HG03469 (cell line): ENCODE measurements around the gene TWF2.
A peak's percentile ranks its signal among the peaks of the same experiment; 100 is the strongest.

ENCODE experiments used
- ATAC-seq: cut with Tn5 transposase; IDR thresholded peaks from one replicate; pipeline ENCODE4 v1.9.1; 2021; ENCODE audit warnings: mild to moderate bottlenecking, moderate library complexity, moderate number of reproducible peaks; ENCODE audit not compliant: unreplicated experiment

Gene TWF2

DNA sequence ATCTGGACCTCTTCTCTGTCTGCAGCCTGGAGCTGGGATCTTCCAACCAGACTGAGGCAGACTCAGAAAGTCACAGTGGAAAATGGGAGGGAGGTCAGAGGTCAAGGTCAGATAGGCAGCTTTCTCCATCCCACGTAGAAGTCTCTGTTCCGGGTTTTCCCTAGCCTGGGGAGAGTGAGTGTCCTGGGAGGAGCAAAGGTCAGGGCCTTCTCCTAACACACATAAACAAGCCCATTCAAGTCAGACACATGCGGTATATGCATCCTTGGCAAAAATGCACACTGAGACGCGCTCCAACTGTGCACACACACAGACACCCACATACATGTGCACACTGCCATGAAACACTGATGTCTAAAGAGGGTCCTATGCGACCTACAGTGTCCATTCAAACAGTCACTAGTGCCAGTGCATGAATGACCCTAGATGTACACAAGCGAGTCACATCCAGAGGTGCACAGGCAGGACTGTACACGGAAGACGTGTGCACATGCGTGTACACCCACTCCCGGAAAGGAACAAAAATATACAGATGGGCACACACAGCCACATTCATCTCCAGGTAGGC is 681 bp downstream of the TWF2 start:
- ATAC-seq, result no peak

DNA sequence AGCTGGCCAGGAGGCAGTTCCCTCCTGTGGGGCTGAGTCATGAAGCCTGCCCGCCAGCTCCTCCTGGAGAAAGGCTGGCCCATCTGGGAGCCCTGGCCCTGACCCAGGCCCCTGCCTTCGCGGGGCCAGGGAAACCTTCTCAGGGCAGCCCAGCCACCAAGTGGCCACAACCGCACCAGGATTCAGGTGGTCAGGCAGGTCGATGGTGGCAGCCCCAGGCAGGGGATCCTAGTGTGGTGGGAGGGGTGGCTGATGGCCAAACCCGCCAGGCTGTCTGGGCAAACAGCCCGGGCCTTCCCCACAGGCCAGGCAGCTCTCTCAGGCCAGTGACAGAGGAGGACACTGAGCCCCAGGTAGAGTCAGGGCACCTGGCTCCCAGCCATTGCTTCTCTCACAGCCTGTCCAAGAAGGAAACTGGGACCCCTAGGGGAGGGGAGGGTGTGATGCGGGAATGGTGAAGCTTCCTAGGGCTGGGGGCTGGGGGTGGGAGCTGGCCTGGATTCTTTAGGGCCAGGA is 1.2 kb downstream of the TWF2 start:
- no peak for ATAC-seq

DNA sequence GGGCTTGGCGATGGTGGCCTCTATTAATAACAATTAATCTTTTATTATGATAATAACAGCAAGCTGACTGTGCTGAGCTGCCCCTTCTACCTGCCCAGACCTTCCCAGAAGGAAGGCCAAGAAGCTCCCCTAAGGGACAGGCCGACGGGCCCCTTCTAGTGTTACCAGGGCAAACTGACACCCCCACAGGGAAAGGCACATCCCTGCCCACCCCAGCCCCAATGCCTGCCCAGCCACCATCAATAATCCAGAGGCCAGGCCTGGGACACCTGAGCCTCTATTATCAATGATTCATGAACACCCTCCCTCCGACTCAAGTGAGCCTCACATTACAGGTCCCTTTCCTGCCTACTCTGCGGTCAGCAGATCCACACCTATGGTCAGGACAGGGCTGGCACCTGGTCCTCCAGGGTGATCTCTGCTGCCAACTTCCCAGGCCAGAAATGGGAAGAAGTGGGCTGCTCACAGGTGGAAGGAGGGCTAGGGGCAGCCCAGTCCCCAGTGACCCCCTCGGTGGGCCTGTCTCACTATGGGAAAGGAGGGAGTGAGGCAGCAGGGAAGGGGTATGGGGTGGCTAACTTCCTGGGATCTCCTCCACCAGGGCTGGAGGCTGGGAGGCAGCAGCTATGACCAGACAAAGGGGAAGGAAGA is 1.8 kb downstream of the TWF2 start:
- no peak for ATAC-seq

DNA sequence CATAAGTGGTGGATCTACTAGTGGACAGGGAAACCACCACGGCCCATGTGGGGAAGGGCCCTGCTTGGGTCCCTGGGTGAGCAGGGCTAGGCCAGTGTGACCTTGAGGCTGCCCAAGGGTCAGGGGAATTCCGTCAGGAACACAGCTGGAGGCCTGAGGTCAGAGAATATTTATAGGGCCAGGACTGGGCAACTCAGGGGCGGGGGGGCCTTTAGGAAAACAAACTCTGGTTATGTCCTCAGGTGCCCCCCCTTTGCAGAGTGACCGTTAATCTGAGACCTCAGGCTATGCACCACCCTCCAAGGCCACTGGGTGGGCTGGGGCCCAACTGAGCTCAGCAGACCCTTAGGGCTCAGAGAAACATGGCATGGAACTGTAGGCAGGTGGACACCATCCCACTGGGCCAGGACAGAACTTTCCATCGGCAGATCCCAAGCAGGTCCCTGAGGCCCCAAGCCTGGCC is 2.5 kb downstream of the TWF2 start:
- no peak for ATAC-seq

DNA sequence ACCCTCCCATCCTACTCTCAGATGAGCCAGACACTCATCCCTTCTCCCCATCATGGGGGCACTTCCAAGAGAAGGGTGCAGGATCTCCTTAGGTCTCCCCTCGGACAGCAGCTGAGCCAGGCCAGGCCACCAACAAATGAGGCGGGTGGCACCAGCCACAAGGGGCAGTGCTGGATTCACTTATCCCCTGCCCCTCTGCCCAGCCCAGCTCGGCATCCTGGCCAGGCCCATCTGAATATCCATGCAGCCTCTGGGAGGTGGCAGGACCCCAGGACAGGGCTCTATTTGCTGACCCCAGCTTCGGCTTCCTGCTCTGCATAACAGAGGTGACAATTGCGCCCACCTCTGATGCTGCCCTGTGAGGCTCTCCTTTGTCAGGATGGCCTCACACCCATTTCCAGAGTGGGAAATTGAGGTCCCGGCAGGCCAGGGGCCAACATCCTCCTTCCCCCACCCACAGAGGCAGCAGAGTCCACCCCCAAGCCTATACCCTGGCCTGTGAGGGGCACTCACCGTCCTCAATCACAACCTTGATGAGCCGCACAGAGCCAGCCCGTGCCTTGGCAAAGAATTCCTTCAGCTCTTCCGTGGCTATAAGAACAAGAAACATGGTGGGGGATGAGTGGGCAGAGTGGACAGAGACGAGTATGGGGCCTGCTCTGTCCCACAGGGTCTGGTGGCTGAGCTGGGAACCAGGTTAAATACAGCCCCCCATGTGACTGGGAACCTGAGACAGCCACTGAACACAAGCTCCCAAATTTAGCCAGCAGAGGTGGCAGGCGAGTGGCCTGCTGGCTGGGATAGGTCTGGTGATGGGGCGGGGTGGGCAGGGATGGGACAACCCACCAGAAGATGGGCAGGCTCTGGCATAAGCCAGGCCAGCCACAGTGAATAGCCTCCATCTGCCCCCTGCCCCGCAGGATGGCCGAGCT is 4.2 kb downstream of the TWF2 start:
- ATAC-seq, result no peak

DNA sequence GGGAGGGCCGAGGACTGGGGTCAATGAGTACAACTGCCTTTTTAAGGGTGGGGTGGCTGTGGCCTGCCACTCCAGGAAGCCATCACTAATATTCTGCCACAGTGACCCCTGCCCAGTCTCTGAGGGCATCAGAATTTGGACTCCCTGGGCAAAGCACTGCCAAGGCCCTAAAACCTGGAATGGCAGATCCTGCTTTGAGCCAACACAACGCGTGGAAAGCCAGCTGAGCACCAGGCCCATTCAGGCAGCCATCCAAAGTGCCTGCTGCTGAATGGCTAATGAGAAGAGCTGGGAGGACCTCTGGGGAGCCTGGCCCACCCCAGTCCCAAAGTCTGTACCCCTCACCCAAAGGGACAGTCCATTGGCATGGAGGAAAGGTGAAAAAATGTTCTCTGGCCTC is 5.0 kb downstream of the TWF2 start:
- ATAC-seq, result no peak

DNA sequence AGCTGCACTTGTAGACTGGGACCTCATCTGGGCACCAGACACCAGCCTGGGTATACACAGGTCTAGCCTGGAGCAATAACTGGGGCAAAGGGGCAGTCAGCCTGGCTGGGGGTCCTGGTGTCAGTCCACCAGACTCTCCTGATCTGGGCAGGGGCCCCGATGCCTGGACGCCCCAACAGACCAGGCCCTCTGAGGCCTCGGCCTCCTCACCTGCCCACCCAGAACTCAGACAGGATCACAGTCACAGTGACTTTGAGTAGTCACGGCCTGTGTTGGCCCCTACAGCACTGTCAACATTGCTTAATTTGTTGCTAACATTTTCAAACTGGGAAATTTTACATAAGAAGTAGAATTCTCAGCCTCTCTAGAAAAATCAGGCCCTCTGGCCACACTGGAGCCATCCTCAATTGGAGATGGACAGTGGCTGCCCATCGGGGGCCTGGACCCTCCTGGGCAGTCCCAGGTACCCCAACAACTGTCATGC is 5.8 kb downstream of the TWF2 start:
- no peak for ATAC-seq

DNA sequence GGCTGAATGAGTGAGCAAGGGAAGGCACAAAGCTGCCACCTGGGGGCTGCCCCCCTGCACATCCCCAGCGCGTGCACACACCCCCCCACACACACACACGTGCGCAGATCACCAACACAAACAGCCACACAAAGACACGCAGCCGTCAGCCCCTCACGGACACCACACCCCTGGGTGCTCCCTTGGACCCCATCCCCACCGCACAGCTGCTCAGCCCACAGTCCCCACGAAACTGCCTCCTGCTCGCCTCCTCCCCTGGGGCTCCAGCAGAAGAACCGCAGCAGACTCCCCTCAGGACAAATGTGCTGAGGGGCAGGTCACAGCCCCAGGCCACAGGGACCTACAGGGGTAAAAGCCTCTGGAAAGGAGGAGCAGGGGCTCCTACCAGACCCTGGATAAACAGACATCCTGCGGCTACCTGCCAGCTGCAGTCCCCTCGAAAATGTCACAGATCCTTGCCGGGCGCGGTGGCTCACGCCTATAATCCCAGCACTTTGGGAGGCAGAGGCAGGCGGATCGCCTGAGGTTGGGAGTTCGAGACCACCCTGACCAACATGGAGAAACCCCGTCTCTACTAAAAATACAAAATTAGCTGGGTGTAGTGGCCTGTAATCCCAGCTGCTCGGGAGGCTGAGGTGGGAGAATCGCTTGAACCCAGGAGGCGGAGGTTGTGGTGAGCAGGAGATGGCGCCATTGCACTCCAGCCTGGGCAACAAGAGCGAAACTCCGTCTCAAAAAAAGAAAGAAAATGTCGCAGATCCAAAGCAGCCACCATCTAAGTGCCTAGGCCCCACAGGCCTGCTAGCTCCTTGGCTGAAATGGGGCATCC is 6.5 kb downstream of the TWF2 start:
- ATAC-seq, result no peak

DNA sequence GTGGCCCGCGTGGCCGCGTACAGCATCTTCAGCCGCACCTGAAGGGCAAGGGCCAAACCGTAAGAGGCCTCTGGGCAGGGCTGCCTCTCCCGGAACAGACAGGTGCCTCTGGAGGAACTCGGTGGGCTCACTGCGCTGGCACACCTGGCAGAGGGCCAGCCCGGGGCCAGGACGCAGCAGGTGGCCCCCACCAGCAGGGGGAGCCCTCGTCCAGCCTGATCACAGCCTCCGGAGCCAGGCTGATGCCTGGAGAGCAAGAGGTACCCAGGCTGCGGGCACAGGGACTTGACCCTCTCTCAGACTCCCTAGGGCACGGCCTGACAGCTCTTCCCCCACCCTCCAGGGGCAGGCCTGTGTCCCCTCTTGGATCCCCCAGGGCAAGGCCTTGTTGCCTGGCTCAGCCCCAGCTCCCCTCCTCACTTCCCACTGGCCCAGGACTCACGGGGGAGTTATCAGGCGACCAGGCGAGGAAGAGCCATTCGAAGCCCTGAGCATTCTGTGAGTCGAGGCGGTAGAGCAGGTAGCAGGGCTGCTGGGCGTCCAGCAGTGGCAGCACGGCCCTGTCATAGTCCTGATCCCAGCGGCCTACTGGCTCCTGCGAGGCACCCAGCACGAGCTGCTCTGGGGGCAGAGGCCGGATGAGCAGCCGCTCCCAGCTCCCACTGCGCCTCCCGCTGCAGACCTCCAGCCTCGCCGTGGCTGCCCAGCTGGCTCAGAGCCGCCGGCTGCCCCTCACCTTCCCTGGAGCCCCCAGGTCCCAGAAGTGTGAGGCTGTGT is 7.3 kb downstream of the TWF2 start:
- no peak for ATAC-seq

DNA sequence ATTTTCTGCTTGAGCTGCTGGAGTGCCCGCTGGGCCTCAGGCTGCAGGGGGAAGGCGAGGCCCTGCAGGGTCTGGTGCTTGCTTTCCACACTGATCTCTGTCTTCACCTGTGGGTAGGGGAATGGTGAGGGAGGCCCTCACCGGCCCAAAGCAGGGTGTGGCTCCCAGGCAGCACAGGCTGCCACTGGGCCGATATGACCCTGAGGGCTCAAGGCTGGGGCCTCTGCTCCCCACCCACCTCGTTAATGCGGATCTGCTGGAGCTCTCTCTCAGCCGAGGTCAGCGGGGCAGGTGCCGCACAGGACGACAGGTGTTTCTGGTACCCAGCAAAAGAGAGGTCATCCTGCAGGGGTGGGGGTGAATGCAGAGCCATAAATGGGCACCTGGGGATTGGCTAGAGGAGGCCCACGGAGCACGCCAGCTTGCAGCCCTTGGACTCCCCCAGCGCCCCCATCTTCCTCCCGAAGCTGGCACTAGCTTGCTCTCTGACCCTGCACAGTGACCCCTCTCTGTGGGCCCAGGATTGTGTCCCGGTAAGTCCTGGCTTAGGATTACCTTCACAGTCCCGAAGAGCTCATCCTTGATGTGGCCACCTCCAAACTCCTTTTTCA is 8.0 kb downstream of the TWF2 start:
- no peak for ATAC-seq

DNA sequence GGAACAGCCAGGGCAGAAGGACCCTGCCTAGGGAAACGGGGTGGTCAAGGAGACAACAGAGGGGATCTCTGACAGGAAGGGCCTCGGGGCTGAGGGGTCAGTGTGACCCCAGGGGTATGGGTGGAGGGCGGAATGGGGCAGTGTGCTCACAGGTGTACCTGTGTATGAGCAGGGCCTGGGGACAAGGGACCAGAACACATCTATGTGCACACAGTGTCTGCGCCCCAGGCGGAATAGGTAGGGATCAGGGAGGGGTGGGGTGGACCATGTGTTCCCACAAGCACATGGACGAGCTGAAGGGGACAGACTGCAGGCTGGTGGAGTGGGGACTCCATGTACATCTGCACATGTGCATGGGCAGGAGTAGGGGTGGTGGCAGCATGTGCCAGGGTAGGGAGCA is 8.5 kb downstream of the TWF2 start:
- ATAC-seq, result no peak

DNA sequence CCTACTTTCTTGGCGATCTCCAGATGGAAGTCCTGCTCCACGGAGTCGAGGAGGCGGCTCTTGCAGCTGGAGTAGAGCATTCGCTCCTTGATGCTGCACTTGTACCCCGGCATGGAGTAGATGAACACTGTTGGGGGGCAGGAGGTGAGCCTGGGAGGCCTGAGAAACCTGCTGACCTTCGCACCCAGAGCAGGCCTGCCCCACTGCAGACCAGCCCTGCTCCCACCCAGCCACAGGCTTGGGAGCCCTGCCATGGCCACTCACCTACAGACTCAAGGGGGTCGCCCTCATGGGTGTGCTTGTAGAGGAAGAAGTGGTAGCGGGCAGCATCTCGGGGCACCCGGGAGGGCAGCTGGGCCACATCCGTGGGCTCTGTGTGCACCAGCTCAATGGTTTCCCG is 9.3 kb downstream of the TWF2 start:
- no peak for ATAC-seq

DNA sequence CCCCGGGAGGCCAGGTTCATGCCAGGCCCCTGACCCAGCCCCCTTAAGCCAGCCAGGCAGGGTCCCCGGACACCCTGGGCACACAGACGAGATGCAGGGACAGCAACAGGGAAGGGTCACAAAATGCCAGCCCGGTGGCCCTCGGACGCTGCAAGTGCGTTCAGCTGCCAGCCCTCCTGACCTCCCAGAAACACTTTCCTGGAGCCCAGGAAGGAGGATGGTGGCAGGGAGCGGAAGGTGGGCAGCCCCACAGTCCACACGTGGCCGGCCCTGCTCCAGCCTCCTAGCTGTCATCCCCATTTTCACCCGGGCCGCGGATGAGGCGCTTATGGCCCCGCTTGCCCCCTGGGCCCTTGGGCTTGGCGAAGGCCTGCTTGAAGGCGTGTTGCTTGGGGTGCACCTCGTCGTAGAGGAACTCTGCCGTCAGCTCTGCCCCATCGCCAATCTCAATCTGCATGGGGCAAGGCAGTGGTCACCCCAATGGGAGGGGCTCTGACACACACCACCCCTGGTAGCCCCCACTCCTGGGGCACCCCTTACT is 10.1 kb downstream of the TWF2 start:
- no peak for ATAC-seq

DNA sequence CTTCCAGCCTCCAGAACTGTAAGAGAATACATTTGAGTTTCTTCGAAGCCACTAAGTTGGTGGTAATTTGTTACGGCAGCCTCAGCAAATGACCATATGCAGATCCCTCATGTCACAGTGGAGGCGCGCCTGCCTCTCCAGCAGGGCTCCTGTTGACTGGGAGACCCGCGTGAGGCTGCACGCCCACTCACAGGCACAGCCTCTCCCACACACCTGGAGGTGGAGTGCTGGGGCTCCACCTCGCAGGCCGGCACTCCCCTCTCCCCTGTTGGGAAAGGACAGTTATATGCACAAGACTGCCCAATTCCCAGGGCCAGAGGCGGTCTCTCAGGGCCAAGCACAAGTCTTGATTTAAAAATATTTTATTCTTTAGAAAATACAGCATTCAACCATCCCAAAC is 10.7 kb downstream of the TWF2 start:
- ATAC-seq, result no peak

DNA sequence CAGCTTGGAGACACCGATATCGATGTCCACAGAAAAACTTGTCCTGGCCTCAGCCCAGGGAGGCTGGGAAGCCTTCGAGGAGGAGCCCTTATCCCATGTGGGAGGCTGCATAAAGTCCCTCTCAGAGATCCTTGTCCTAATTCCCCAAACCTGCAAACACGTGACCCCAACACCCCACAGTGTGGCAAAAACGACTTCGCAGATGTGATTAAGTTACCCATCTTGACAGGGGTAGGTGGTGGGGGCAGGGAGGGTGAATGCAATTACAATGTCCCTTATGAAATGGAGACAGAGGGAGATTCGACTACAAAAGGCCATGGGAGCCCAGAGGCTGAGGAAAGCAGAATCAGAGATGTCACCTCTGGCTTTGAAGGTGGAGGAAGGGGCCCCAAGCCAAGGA is 11.2 kb downstream of the TWF2 start:
- no peak for ATAC-seq

DNA sequence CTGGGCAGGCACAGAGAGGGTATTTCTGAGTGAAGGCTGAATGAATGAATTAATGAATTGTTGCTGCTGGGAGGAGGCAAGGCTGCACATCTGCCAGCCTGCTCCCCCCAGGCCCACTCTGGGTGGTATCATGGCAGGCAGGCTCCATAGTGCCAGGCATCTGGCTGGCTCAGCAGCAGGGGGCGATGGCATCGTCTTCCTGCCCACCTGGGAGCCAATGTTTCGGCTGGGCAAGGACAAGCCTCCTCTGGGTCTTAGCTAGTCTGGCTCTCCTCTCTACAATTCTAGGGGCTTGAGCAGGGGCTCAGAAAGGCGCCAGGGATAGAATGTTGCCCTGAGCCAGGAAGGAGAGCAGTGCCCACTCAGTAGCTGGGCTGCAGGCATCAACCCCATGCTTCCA is 11.8 kb downstream of the TWF2 start:
- no peak for ATAC-seq

DNA sequence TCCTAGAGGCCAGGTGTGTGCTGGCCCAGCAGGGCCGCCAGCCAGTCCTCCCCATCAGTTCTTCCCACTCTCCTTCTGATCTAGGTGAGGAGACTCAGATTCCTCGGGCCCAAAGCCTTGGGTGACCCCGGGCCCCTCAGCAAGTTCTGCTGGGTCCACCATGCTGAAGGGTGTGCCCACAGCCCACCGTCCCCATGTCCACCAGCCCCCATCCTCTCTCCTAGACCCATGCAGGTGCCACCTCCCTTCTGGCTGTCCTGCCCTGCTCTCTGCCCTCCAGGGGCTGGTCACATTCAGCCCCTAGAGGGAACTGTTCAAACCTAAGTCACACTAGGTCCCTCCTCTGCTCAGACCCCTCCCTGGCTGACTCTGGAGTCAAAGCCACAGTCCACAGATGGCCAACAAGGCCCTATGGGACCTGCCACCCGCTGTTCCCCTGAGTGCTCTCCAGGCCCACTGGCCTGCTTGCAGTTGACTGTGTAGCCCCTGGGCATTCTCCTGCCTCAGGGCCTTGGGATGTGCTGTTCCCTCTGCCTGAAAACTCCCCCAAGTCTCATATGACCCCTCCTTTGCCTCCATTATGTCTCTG is 12.6 kb downstream of the TWF2 start:
- no peak for ATAC-seq

DNA sequence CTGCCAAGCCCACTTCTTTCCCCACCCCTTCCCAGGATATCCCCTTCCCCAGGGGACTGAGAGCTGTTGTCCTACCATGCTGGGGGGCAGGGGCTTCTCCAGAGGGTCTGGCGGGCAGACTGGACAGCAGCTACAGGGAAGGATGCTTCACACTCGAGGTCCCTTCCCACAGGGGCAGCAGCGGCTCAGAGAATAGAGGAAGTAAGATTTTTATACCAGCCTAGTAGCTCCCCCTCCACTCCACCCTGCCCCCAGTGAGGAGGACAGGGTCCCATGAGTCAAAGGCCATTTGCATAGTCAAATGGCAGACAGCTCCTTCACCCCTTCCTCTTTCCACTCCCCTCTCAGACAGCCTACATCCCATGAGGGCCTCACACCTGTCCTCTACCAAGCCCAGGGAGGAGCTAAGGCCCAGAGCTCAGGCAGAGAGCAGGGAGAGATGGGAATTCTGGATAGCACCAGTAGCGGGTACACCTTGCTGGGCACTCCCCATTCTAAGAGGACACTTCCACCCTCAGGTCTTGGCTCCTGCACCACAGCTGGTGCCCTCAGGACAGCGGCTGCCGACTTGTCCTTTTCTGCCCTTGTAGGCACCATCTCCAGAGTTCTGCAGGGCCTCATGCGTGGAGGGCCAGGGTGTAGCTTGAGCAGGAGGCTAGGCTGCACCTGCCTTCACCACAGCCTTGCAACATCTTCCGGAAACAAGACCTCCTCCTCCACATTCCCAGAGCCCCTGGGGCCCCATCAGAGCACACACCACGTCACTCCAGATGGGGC is 13.3 kb downstream of the TWF2 start, which contains the start of gene TLR9:
TSS of gene TLR9 (minus strand) at position 194 of the 777 bp plus-strand sequence. CDS start at position 78, 116 bp downstream.
- ATAC-seq, result peak; percentile 67
